ENCODE results near the gene PBX1. TPM values are rescaled to one million over a fixed set of nuclear protein-coding genes. Genes with fewer than 3 reads are reported as not detected.
"Not testable (repeated sequence)": the region's sequence is repeated elsewhere in the genome, so short reads cannot be mapped to it uniquely, and the experiment has no call there.

Gene PBX1
- total RNA-seq, 6 experiments from 2014 or later, result 3.1 to 7.9 (median 6.9) TPM

DNA sequence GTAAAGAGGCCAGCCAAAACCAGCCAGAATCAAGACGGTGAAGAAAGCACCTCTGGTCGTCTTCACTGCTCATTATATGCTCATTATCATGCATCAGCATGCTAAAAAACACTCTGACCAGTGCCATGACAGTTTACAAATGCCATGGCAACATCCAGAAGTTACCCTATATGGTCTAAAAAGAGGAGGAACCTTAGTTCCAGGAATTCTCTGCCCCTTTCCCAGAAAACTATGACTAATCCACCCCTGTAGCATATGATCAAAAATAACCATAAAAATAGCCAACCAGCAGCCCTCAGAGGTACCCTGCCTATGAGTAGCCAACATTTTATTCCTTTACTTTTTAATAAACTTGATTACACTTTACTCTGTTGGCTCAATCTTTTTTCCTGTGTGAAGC lies 34.2 kb upstream of the PBX1 start:
- Histone ChIP-seq H3K9me3 (no peaks in the 10 kb centered on the region), H3K36me3 (no peaks in the 10 kb centered on the region), H3K27me3 (no peaks in the 10 kb centered on the region), H3K4me1 (no peaks in the 10 kb centered on the region), H3K27ac (no peak overlapping the region), H3K4me3 (no peak overlapping the region)
- WGBS (ENCODE audit: insufficient coverage, low coverage, low lambda C conversion rate, missing lambda C conversion rate), result 69% methylated on average over 2 of the region's 2 CpGs
- intact Hi-C loops (cut with DNase I), result no loop called here
- TF ChIP-seq, protein P1, sequence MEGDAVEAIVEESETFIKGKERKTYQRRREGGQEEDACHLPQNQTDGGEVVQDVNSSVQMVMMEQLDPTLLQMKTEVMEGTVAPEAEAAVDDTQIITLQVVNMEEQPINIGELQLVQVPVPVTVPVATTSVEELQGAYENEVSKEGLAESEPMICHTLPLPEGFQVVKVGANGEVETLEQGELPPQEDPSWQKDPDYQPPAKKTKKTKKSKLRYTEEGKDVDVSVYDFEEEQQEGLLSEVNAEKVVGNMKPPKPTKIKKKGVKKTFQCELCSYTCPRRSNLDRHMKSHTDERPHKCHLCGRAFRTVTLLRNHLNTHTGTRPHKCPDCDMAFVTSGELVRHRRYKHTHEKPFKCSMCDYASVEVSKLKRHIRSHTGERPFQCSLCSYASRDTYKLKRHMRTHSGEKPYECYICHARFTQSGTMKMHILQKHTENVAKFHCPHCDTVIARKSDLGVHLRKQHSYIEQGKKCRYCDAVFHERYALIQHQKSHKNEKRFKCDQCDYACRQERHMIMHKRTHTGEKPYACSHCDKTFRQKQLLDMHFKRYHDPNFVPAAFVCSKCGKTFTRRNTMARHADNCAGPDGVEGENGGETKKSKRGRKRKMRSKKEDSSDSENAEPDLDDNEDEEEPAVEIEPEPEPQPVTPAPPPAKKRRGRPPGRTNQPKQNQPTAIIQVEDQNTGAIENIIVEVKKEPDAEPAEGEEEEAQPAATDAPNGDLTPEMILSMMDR (IDR thresholded peaks at IDR 0.05), result no peak
- TF ChIP-seq POLR2A (IDR thresholded peaks at IDR 0.05), result no peak
- ATAC-seq (no peak), DNase-seq (no peak)

GRCh38 chr1:164534863-164535610 lies 23.9 kb upstream of the PBX1 start:
- Histone ChIP-seq H3K4me1 (no peaks in the 10 kb centered on the region), H3K27me3 (no peaks in the 10 kb centered on the region), H3K36me3 (no peaks in the 10 kb centered on the region), H3K4me3 (no peak overlapping the region), H3K9me3 (no peaks in the 10 kb centered on the region), H3K27ac (no peak overlapping the region)
- ATAC-seq, result no peak
- 75% methylated on average over 5 of the region's 5 CpGs for WGBS (ENCODE audit: insufficient coverage, low coverage, low lambda C conversion rate, missing lambda C conversion rate)
- intact Hi-C loops (cut with DNase I), result no loop called here
- TF ChIP-seq, protein P1 (IDR thresholded peaks at IDR 0.05), result no peak
- TF ChIP-seq POLR2A (IDR thresholded peaks at IDR 0.05), result no peak
- no peak for DNase-seq

DNA sequence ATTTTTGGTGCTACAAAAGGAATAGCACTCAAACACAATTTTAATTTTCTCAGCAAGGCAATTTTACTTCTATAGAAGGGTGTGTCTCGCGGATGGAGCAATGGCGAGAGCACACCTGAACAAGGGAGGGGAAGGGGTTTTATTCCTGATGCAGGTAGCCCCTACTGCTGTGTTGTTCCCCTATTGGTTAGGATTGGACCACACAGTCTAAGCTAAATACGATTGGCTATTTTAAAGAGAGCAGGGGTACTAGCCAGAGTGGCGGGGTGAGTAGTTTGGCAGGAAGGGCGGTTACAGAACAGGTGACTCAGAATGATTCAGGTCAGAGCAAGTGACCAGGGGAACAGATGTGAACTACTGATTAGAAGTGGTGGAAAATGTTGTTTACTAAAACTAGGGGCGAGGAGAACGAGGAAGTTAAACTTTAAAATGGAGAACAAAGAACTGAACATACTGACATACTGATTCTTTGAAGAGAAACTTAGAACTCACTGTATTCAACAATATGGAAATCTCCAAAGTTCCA lies 6.5 kb upstream of the PBX1 start:
- intact Hi-C loops (cut with DNase I); H3K4me1 ChIP-seq; H3K27ac ChIP-seq; H3K4me3 ChIP-seq; H3K36me3 ChIP-seq; DNase-seq; H3K9me3 ChIP-seq; H3K27me3 ChIP-seq; ATAC-seq: not testable (repeated sequence)
- 76% methylated on average over 8 of the region's 8 CpGs for WGBS (ENCODE audit: insufficient coverage, low coverage, low lambda C conversion rate, missing lambda C conversion rate)

DNA sequence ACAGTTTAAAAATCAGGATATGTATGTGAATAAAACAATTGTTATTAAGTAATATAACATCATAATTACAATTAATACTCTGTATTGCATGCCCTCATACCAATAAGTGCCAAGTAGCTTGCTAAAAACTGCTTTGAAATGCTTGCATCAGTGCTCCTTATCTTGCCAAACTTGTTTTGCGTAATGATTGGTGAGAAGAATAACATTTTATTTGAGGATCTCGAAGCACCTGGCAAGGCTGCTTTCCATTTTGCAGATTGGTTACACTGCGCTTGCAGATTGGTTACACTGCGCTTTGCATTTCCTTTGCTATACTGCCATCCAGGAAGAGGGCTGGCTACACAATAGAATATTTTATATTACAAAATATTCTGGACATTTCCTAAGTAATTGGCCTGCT lies 1.7 kb upstream of the PBX1 start:
- H3K27me3 ChIP-seq, result no peaks in the 10 kb centered on the region
- H3K36me3 ChIP-seq, result no peaks in the 10 kb centered on the region
- H3K9me3 ChIP-seq, result no peaks in the 10 kb centered on the region
- DNase-seq (peak in 1 of 3 donors; percentile 59), ATAC-seq (peak in 2 of 4 donors; percentile 14 to 33)
- no peak for TF ChIP-seq POLR2A (IDR thresholded peaks at IDR 0.05)
- TF ChIP-seq, protein P1 (IDR thresholded peaks at IDR 0.05), result no peak
- WGBS (ENCODE audit: insufficient coverage, low coverage, low lambda C conversion rate, missing lambda C conversion rate), result 29% methylated on average over 4 of the region's 4 CpGs
- H3K4me1 ChIP-seq, result peaks cover 0 to 22% (median 0%) of the 10 kb centered on the region in 4 donors
- intact Hi-C loops (cut with DNase I), result no loop called here
- no peak overlapping the region for H3K27ac ChIP-seq
- no peak overlapping the region for H3K4me3 ChIP-seq

GRCh38 chr1:164559342-164560051 lies 513 bp downstream of the PBX1 start:
- Histone ChIP-seq H3K4me3 (peak overlapping the region; percentile 32 to 67 (median 52)), H3K27me3 (no peaks in the 10 kb centered on the region), H3K4me1 (peaks cover 0 to 22% (median 0%) of the 10 kb centered on the region in 4 donors), H3K9me3 (no peaks in the 10 kb centered on the region), H3K36me3 (no peaks in the 10 kb centered on the region), H3K27ac (peak overlapping the region; percentile 30 to 53 (median 34))
- TF ChIP-seq POLR2A (IDR thresholded peaks at IDR 0.05), result no peak
- TF ChIP-seq, protein P1 (IDR thresholded peaks at IDR 0.05), result no peak
- DNase-seq (peak; percentile 23 to 60 (median 46)), ATAC-seq (peak in 3 of 4 donors; percentile 1 to 6 (median 5))
- intact Hi-C loops (cut with DNase I), result no loop called here
- 0% methylated on average over 18 of the region's 20 CpGs for WGBS (ENCODE audit: insufficient coverage, low coverage, low lambda C conversion rate, missing lambda C conversion rate)

Measured in right lobe of liver (tissue), 6 donors.